ENCODE results near the gene EMP2. TPM values are rescaled to one million over a fixed set of nuclear protein-coding genes. Genes with fewer than 3 reads are reported as not detected.

The EMP2 gene
- total and polyA plus RNA-seq, 4 experiments from 2014 or later = not detected

GRCh38 chr16:10519929-10520868 is 60.2 kb downstream of the EMP2 start:
- H3K27ac ChIP-seq (ENCODE audit: low read depth, low read length) = no peak overlapping the region
- Mint-ChIP-seq H3K27ac (no peak overlapping the region), H3K4me1 (peaks cover 0 to 4% (median 2%) of the 10 kb centered on the region in 4 donors), H3K36me3 (no peaks in the 10 kb centered on the region), H3K27me3 (peaks cover 0 to 2% of the 10 kb centered on the region in 2 donors), H3K4me3 (no peak overlapping the region), H3K9me3 (no peaks in the 10 kb centered on the region)
- H3K27me3 ChIP-seq (ENCODE audit: insufficient read depth, low read length) = no peaks in the 10 kb centered on the region
- ChIA-PET POLR2A (ENCODE audit: partially characterized antibody) (no interaction called here), CTCF (ENCODE audit: partially characterized antibody) (interaction anchor here (1.2 to 5.1 kb wide), 4 partner anchors 16 to 399 kb away, joined by 4 to 64 read pairs (median 11); no protein-coding TSS in a partner anchor)
- intact Hi-C loops (cut with micrococcal nuclease) = no loop called here
- DNase-seq = no peak
- H3K36me3 ChIP-seq (ENCODE audit: insufficient read depth, low read length) = no peaks in the 10 kb centered on the region
- no peaks in the 10 kb centered on the region for H3K9me3 ChIP-seq (ENCODE audit: control insufficient read depth in 1 of 2, low read length in 2 of 2)
- no peak overlapping the region for H3K4me3 ChIP-seq (ENCODE audit: low read length in 2 of 2)
- no peaks in the 10 kb centered on the region for H3K4me1 ChIP-seq (ENCODE audit: insufficient read depth, low read length)

GRCh38 chr16:10519297-10519696 is 61.1 kb downstream of the EMP2 start:
- CTCF ChIA-PET (ENCODE audit: partially characterized antibody) = no interaction called here
- no peak overlapping the region for H3K4me3 Mint-ChIP-seq
- H3K9me3 Mint-ChIP-seq = no peaks in the 10 kb centered on the region
- no peak overlapping the region for H3K4me3 ChIP-seq (ENCODE audit: low read length in 2 of 2)
- no peaks in the 10 kb centered on the region for H3K27me3 ChIP-seq (ENCODE audit: insufficient read depth, low read length)
- no peak overlapping the region for H3K27ac Mint-ChIP-seq
- H3K27ac ChIP-seq (ENCODE audit: low read depth, low read length) = no peak overlapping the region
- no peaks in the 10 kb centered on the region for H3K36me3 Mint-ChIP-seq
- H3K9me3 ChIP-seq (ENCODE audit: control insufficient read depth in 1 of 2, low read length in 2 of 2) = no peaks in the 10 kb centered on the region
- intact Hi-C loops (cut with micrococcal nuclease) = no loop called here
- H3K4me1 Mint-ChIP-seq = peaks cover 0 to 4% (median 3%) of the 10 kb centered on the region in 4 donors
- no peaks in the 10 kb centered on the region for H3K4me1 ChIP-seq (ENCODE audit: insufficient read depth, low read length)
- POLR2A ChIA-PET (ENCODE audit: partially characterized antibody) = no interaction called here
- no peak for DNase-seq
- H3K36me3 ChIP-seq (ENCODE audit: insufficient read depth, low read length) = no peaks in the 10 kb centered on the region
- peaks cover 1 to 2% of the 10 kb centered on the region in 2 donors for H3K27me3 Mint-ChIP-seq

GRCh38 chr16:10518479-10519041 is 61.8 kb downstream of the EMP2 start:
- Mint-ChIP-seq H3K27ac (no peak overlapping the region), H3K4me1 (peaks cover 0 to 4% (median 3%) of the 10 kb centered on the region in 4 donors), H3K27me3 (peaks cover 1 to 2% of the 10 kb centered on the region in 2 donors), H3K36me3 (no peaks in the 10 kb centered on the region), H3K4me3 (no peak overlapping the region), H3K9me3 (no peaks in the 10 kb centered on the region)
- ChIA-PET CTCF (ENCODE audit: partially characterized antibody) (no interaction called here), POLR2A (ENCODE audit: partially characterized antibody) (no interaction called here)
- intact Hi-C loops (cut with micrococcal nuclease) = no loop called here
- Histone ChIP-seq H3K9me3 (ENCODE audit: control insufficient read depth in 1 of 2, low read length in 2 of 2) (no peaks in the 10 kb centered on the region), H3K4me3 (ENCODE audit: low read length in 2 of 2) (no peak overlapping the region), H3K4me1 (ENCODE audit: insufficient read depth, low read length) (no peaks in the 10 kb centered on the region), H3K36me3 (ENCODE audit: insufficient read depth, low read length) (no peaks in the 10 kb centered on the region), H3K27ac (ENCODE audit: low read depth, low read length) (no peak overlapping the region), H3K27me3 (ENCODE audit: insufficient read depth, low read length) (no peaks in the 10 kb centered on the region)
- no peak for DNase-seq

- Mint-ChIP-seq H3K9me3 (no peaks in the 10 kb centered on the region), H3K27me3 (peaks cover 1 to 2% of the 10 kb centered on the region in 2 donors), H3K36me3 (no peaks in the 10 kb centered on the region), H3K27ac (no peak overlapping the region), H3K4me3 (no peak overlapping the region), H3K4me1 (peaks cover 0 to 4% (median 3%) of the 10 kb centered on the region in 4 donors)
- intact Hi-C loops (cut with micrococcal nuclease) = no loop called here
- H3K9me3 ChIP-seq (ENCODE audit: control insufficient read depth in 1 of 2, low read length in 2 of 2) = no peaks in the 10 kb centered on the region
- H3K4me3 ChIP-seq (ENCODE audit: low read length in 2 of 2) = no peak overlapping the region
- no peaks in the 10 kb centered on the region for H3K27me3 ChIP-seq (ENCODE audit: insufficient read depth, low read length)
- H3K36me3 ChIP-seq (ENCODE audit: insufficient read depth, low read length) = no peaks in the 10 kb centered on the region
- no peaks in the 10 kb centered on the region for H3K4me1 ChIP-seq (ENCODE audit: insufficient read depth, low read length)
- ChIA-PET POLR2A (ENCODE audit: partially characterized antibody) (no interaction called here), CTCF (ENCODE audit: partially characterized antibody) (interaction anchor here (9.2 kb wide), 1 partner anchor 218 kb away, joined by 171 read pairs; no protein-coding TSS in a partner anchor)
- H3K27ac ChIP-seq (ENCODE audit: low read depth, low read length) = no peak overlapping the region
- no peak for DNase-seq
Observed at GRCh38 chr16:10517868-10518267, 62.5 kb downstream of the EMP2 start.

- intact Hi-C loops (cut with micrococcal nuclease) = loop anchor here (1.0 kb wide), 1 partner anchor 223 kb away; no protein-coding TSS in a partner anchor
- no peaks in the 10 kb centered on the region for H3K9me3 Mint-ChIP-seq
- no peaks in the 10 kb centered on the region for H3K36me3 Mint-ChIP-seq
- H3K27ac Mint-ChIP-seq = no peak overlapping the region
- Histone ChIP-seq H3K4me1 (ENCODE audit: insufficient read depth, low read length) (no peaks in the 10 kb centered on the region), H3K4me3 (ENCODE audit: low read length in 2 of 2) (no peak overlapping the region), H3K27me3 (ENCODE audit: insufficient read depth, low read length) (no peaks in the 10 kb centered on the region), H3K36me3 (ENCODE audit: insufficient read depth, low read length) (no peaks in the 10 kb centered on the region), H3K27ac (ENCODE audit: low read depth, low read length) (no peak overlapping the region), H3K9me3 (ENCODE audit: control insufficient read depth in 1 of 2, low read length in 2 of 2) (no peaks in the 10 kb centered on the region)
- H3K4me1 Mint-ChIP-seq = peaks cover 0 to 4% (median 2%) of the 10 kb centered on the region in 4 donors
- DNase-seq = peak in 4 of 5 donors; percentile 38 to 50 (median 48)
- ChIA-PET POLR2A (ENCODE audit: partially characterized antibody) (interaction anchor here (1.4 kb wide), 1 partner anchor 11 kb away, joined by 3 read pairs; no protein-coding TSS in a partner anchor), CTCF (ENCODE audit: partially characterized antibody) (interaction anchor here (0.7 to 13.3 kb wide), 24 partner anchors 10 to 404 kb away, joined by 3 to 279 read pairs (median 3); partner anchors contain the start of gene NUBP1)
- no peak overlapping the region for H3K4me3 Mint-ChIP-seq
- peaks cover 2 to 3% of the 10 kb centered on the region in 2 donors for H3K27me3 Mint-ChIP-seq
Observed at GRCh38 chr16:10514369-10515055, 65.9 kb downstream of the EMP2 start.

GRCh38 chr16:10511829-10512228 is 68.6 kb downstream of the EMP2 start:
- H3K9me3 ChIP-seq (ENCODE audit: control insufficient read depth in 1 of 2, low read length in 2 of 2) = no peaks in the 10 kb centered on the region
- Mint-ChIP-seq H3K36me3 (no peaks in the 10 kb centered on the region), H3K4me1 (peaks cover 0 to 7% (median 4%) of the 10 kb centered on the region in 4 donors), H3K4me3 (no peak overlapping the region), H3K27ac (peak overlapping the region in 1 of 7 donors; percentile 72), H3K27me3 (peaks cover 2 to 4% of the 10 kb centered on the region in 2 donors), H3K9me3 (no peaks in the 10 kb centered on the region)
- no peak overlapping the region for H3K4me3 ChIP-seq (ENCODE audit: low read length in 2 of 2)
- no peaks in the 10 kb centered on the region for H3K27me3 ChIP-seq (ENCODE audit: insufficient read depth, low read length)
- no peaks in the 10 kb centered on the region for H3K36me3 ChIP-seq (ENCODE audit: insufficient read depth, low read length)
- POLR2A ChIA-PET (ENCODE audit: partially characterized antibody) = no interaction called here
- no peak overlapping the region for H3K27ac ChIP-seq (ENCODE audit: low read depth, low read length)
- H3K4me1 ChIP-seq (ENCODE audit: insufficient read depth, low read length) = no peaks in the 10 kb centered on the region
- DNase-seq = no peak
- CTCF ChIA-PET (ENCODE audit: partially characterized antibody) = interaction anchor here (1.0 to 13.3 kb wide), 4 partner anchors 10 to 256 kb away, joined by 3 to 279 read pairs (median 88); no protein-coding TSS in a partner anchor
- intact Hi-C loops (cut with micrococcal nuclease) = no loop called here
